Measurements from ENCODE around the gene EFCC1. TPM values are rescaled to one million over a fixed set of nuclear protein-coding genes. Genes with fewer than 3 reads are reported as not detected.

The EFCC1 gene
- total RNA-seq: 0.94 TPM

GRCh38 chr3:129001101-129001805 is at the start of gene EFCC1:
Gene EFCC1, plus strand, starts transcription at chr3:129001304. Its CDS starts 325 bp downstream, at chr3:129001629.

GRCh38 chr3:128993461-128994172 is 7.5 kb upstream of the EFCC1 start, which contains the start of gene CFAP92:
Gene CFAP92, minus strand, starts transcription at chr3:128994076. Its CDS starts 772 bp downstream, at chr3:128993304.

GRCh38 chr3:129060276-129061022 is 59.3 kb downstream of the EFCC1 start, which contains the start of gene GP9:
Gene GP9, plus strand, starts transcription at chr3:129060779. Its CDS starts 961 bp downstream, at chr3:129061740.

Other genes with a start within 250 kb of the EFCC1 start
- 49.1 TPM for gene ACAD9, start 121.7 kb upstream of the EFCC1 start, total RNA-seq
- 1.6 TPM for gene CFAP92, start 7.2 kb upstream of the EFCC1 start, total RNA-seq
- gene GP9, start 59.5 kb downstream of the EFCC1 start, total RNA-seq: not detected
- 2.8 TPM for gene RAB43, start 120.5 kb downstream of the EFCC1 start, total RNA-seq
- gene ISY1, start 159.8 kb downstream of the EFCC1 start, total RNA-seq: 8.5 TPM
- 164 TPM for gene CNBP, start 182.6 kb downstream of the EFCC1 start, total RNA-seq
- gene COPG1, start 248.3 kb downstream of the EFCC1 start, total RNA-seq: 135 TPM